Breast epithelium (tissue), 3 donors: ENCODE measurements around the gene LCE1F.

Source experiments
- CTCF ChIP-seq, 3 donors: fragments of 450-650 bp; IDR thresholded peaks; one replicate each; pipeline ENCODE4 v1.5.1; 2016 to 2017; ENCODE audit warnings: antibody characterized with exemption in 3 of 3, mild to moderate bottlenecking in 3 of 3, moderate library complexity in 3 of 3
- POLR2A ChIP-seq: fragments of 450-650 bp; IDR thresholded peaks from one replicate; pipeline ENCODE4 v1.6.1; 2016; ENCODE audit warnings: antibody characterized with exemption, mild to moderate bottlenecking, moderate library complexity
- POLR2AphosphoS5 ChIP-seq, 3 donors: sonication (generic); formaldehyde crosslinking; IDR thresholded peaks; one replicate each; pipeline ENCODE4 v1.6.1; 2017; ENCODE audit warnings: antibody characterized with exemption in 3 of 3

DNA sequence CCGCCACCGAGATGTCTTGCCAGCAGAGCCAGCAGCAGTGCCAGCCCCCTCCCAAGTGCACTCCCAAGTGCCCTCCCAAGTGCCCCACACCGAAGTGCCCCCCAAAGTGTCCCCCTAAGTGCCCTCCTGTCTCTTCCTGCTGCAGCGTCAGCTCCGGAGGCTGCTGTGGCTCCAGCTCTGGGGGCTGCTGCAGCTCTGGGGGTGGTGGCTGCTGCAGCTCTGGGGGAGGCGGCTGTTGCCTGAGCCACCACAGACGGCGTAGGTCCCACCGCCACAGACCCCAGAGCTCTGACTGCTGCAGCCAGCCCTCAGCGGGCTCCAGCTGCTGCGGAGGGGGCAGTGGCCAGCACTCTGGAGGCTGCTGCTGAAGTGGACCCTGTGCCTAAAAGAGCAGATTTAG lies 1.4 kb downstream of the LCE1F start:
- no peak for TF ChIP-seq CTCF (IDR thresholded peaks at IDR 0.05)
- TF ChIP-seq POLR2AphosphoS5 (IDR thresholded peaks at IDR 0.05) = no peak
- no peak for TF ChIP-seq POLR2A
